Liver (tissue), 9 donors: ENCODE measurements around the gene MBLAC2. TPM values are rescaled to one million over a fixed set of nuclear protein-coding genes. Genes with fewer than 3 reads are reported as not detected.

Experiments
- DNase-seq: peaks from one replicate; pipeline ENCODE4 v3.0.0-alpha.2; 2017; ENCODE audit warnings: low spot score
- H3K27ac ChIP-seq, 2 donors: one replicate each; pipeline ENCODE4 v1.7.0; 2013; ENCODE audit warnings: inconsistent platforms in 2 of 2, low read length in 2 of 2, control low read depth in 1 of 2, low read depth in 1 of 2, mild to moderate bottlenecking in 1 of 2
- H3K27me3 ChIP-seq, 4 donors: one replicate each; pipeline versions ENCODE4 v1.6.1 to v1.7.0; 2013; ENCODE audit warnings: low read length in 3 of 4, inconsistent platforms in 1 of 4, mild to moderate bottlenecking in 1 of 4, moderate library complexity in 1 of 4; ENCODE audit not compliant: control insufficient read depth in 4 of 4, insufficient read depth in 4 of 4
- H3K36me3 ChIP-seq, 4 donors: one replicate each; pipeline versions ENCODE4 v1.6.1 to v1.7.0; 2013; ENCODE audit warnings: low read length in 3 of 4, mild to moderate bottlenecking in 3 of 4, low read depth in 1 of 4, moderate library complexity in 1 of 4; ENCODE audit not compliant: control insufficient read depth in 4 of 4, insufficient read depth in 3 of 4
- H3K4me1 ChIP-seq, 4 donors: one replicate each; pipeline versions ENCODE4 v1.6.1 to v1.7.0; 2013; ENCODE audit warnings: low read length in 3 of 4, mild to moderate bottlenecking in 3 of 4, moderate library complexity in 1 of 4; ENCODE audit not compliant: control insufficient read depth in 4 of 4, insufficient read depth in 4 of 4
- H3K4me3 ChIP-seq, 3 donors: one replicate each; pipeline versions ENCODE4 v1.6.1 to v1.7.0; 2013; ENCODE audit warnings: low read length in 3 of 3, control low read depth in 1 of 3, low read depth in 1 of 3, mild to moderate bottlenecking in 1 of 3
- H3K9ac ChIP-seq, 2 donors: one replicate each; pipeline ENCODE4 v1.7.0; 2013; ENCODE audit warnings: low read length in 2 of 2, mild to moderate bottlenecking in 2 of 2, moderate library complexity in 2 of 2, control low read depth in 1 of 2, low read depth in 1 of 2
- H3K9me3 ChIP-seq, 4 donors: one replicate each; pipeline versions ENCODE4 v1.6.1 to v1.7.0; 2013; ENCODE audit warnings: low read length in 3 of 4; ENCODE audit not compliant: control insufficient read depth in 4 of 4
- ATF3 ChIP-seq: IDR thresholded peaks from 2 replicates; pipeline ENCODE4 v1.6.1; 2016; ENCODE audit warnings: antibody characterized with exemption
- CTCF ChIP-seq: fragments of 150-350 bp; IDR thresholded peaks from 2 replicates; pipeline ENCODE4 v1.5.1; 2017; ENCODE audit warnings: improper control_type of control experiment, low read depth, low read length; ENCODE audit not compliant: missing input control
- EGR1 ChIP-seq, 2 donors: IDR thresholded peaks; 2 replicates each; pipeline ENCODE4 v1.6.1; 2016 to 2018; ENCODE audit warnings: antibody characterized with exemption in 2 of 2, low read depth in 2 of 2
- FOXA1 ChIP-seq: IDR thresholded peaks from 2 replicates; pipeline ENCODE4 v1.6.1; 2016; ENCODE audit warnings: antibody characterized with exemption
- FOXA2 ChIP-seq: IDR thresholded peaks from 2 replicates; pipeline ENCODE4 v1.6.1; 2016; ENCODE audit warnings: antibody characterized with exemption
- GABPA ChIP-seq, 2 donors: IDR thresholded peaks in 1 of 2; conservative IDR thresholded peaks in 1 of 2; 2 replicates each; pipeline ENCODE4 v1.6.1; 2016; ENCODE audit warnings: antibody characterized with exemption in 2 of 2, mild to moderate bottlenecking in 1 of 2, moderate library complexity in 1 of 2
- HNF4A ChIP-seq, 2 donors: conservative IDR thresholded peaks; 2 replicates each; pipeline ENCODE4 v1.6.1; 2016; ENCODE audit warnings: antibody characterized with exemption in 2 of 2, mild to moderate bottlenecking in 2 of 2
- HNF4G ChIP-seq: IDR thresholded peaks from 2 replicates; pipeline ENCODE4 v1.6.1; 2016; ENCODE audit warnings: antibody characterized with exemption
- JUND ChIP-seq, 2 donors: IDR thresholded peaks; 2 replicates each; pipeline ENCODE4 v1.6.1; 2016; ENCODE audit warnings: antibody characterized with exemption in 2 of 2
- MAX ChIP-seq: IDR thresholded peaks from 2 replicates; pipeline ENCODE4 v1.6.1; 2016; ENCODE audit warnings: antibody characterized with exemption
- NR2F2 ChIP-seq: IDR thresholded peaks from 2 replicates; pipeline ENCODE4 v1.6.1; 2016; ENCODE audit warnings: antibody characterized with exemption
- RAD21 ChIP-seq, 2 donors: IDR thresholded peaks; 2 replicates each; pipeline ENCODE4 v1.6.1; 2016; ENCODE audit warnings: antibody characterized with exemption in 2 of 2, mild to moderate bottlenecking in 2 of 2
- REST ChIP-seq: IDR thresholded peaks from 2 replicates; pipeline ENCODE4 v1.6.1; 2016; ENCODE audit warnings: antibody characterized with exemption, mild to moderate bottlenecking
- RXRA ChIP-seq, 2 donors: IDR thresholded peaks; 2 replicates each; pipeline ENCODE4 v1.6.1; 2017 to 2018; ENCODE audit warnings: antibody characterized with exemption in 2 of 2, mild to moderate bottlenecking in 1 of 2
- SP1 ChIP-seq: IDR thresholded peaks from 2 replicates; pipeline ENCODE4 v1.6.1; 2018; ENCODE audit warnings: antibody characterized with exemption, mild to moderate bottlenecking
- TAF1 ChIP-seq: conservative IDR thresholded peaks from 2 replicates; pipeline ENCODE4 v1.6.1; 2016; ENCODE audit warnings: antibody characterized with exemption, mild to moderate bottlenecking
- YY1 ChIP-seq: IDR thresholded peaks from 2 replicates; pipeline ENCODE4 v1.6.1; 2016; ENCODE audit warnings: antibody characterized with exemption, mild to moderate bottlenecking
- ZBTB33 ChIP-seq: IDR thresholded peaks from 2 replicates; pipeline ENCODE4 v1.6.1; 2016; ENCODE audit warnings: antibody characterized with exemption
- WGBS: extraction: QIAGEN DNeasy Blood & Tissue Kit; methylation state at CpG from one replicate; pipeline ENCODE4 v1.1.7; 2013; 5-methylcytosine and 5-hydroxymethylcytosine counted together
- polyA plus RNA-seq, 2 donors: library from polyadenylated mRNA; stranded (reverse) in 1 of 2; unstranded in 1 of 2; fragments of 200-250 nt in 1 of 2; fragments of >200 nt in 1 of 2; fragmentation: Nextera tagmentation in 1 of 2; extraction: Ambion mirVana in 1 of 2; gene quantifications; one replicate each; pipeline versions ENCODE4 v1.2.1 to v1.2.3, GENCODE V29; 2013 to 2015
- total RNA-seq, 2 donors: library from RNA; depleted of rRNA; stranded (reverse); fragments of >200 nt; gene quantifications; one replicate each; pipeline ENCODE4 v1.2.3, GENCODE V29; 2014
- donor health status: healthy.
- donor health status: healthy.
- donor health status: healthy.
- donor health status: healthy.
- donor health status: healthy.

MBLAC2 gene
- 1 to 10 TPM; 4.2 to 4.6 TPM for total RNA-seq
- polyA plus RNA-seq, result 1 to 10 TPM; 2.6 to 3.7 TPM

- H3K36me3 ChIP-seq, result no peaks in the 10 kb centered on the region
- no peaks in the 10 kb centered on the region for H3K27me3 ChIP-seq
- H3K9me3 ChIP-seq, result no peaks in the 10 kb centered on the region
- H3K27ac ChIP-seq, result peak within 1 kb of the TSS; percentile 80 to 95
- peak within 1 kb of the TSS; percentile 59 to 98 (median 76) for H3K4me3 ChIP-seq
- DNase-seq, result peak; percentile 96
- under 1% methylated on average over 73 of the region's 73 CpGs for WGBS
- peak within 1 kb of the TSS; percentile 63 to 72 for H3K9ac ChIP-seq
- H3K4me1 ChIP-seq, result peaks cover 0 to 31% (median 16%) of the 10 kb centered on the region in 4 donors
- TF ChIP-seq TAF1 (peak; percentile 82), RAD21 (IDR thresholded peaks at IDR 0.05) (peak; percentile 34 to 37), FOXA1 (peak; percentile 69), ATF3 (no peak), CTCF (peak; percentile 35), GABPA (IDR thresholded peaks at IDR 0.05 in 1 of 2, conservative IDR thresholded peaks at IDR 0.05 in 1 of 2) (peak in 1 of 2 donors; percentile 55), YY1 (peak; percentile 85), HNF4G (no peak), FOXA2 (no peak), MAX (peak; percentile 87), RXRA (IDR thresholded peaks at IDR 0.05) (peak; percentile 26 to 58), JUND (IDR thresholded peaks at IDR 0.05) (no peak), EGR1 (IDR thresholded peaks at IDR 0.05; ENCODE audit: low read depth in 2 of 2) (peak; percentile 65 to 82), HNF4A (conservative IDR thresholded peaks at IDR 0.05) (peak in 1 of 2 donors; percentile 48), SP1 (peak; percentile 60), NR2F2 (no peak), ZBTB33 (peak; percentile 97), REST (peak; percentile 84)
These were observed at the start of gene MBLAC2, which contains the start of gene POLR3G for GRCh38 chr5:90474235-90475107. TSS of gene MBLAC2 (minus strand) at chr5:90474771. CDS start at chr5:90474292, 479 bp downstream. TSS of gene POLR3G (plus strand) at chr5:90474864. CDS start at chr5:90485568, 10,704 bp downstream.
